Esophagus (tissue), 2 donors: ENCODE measurements around the gene SYCP2L. TPM values are rescaled to one million over a fixed set of nuclear protein-coding genes. Genes with fewer than 3 reads are reported as not detected.
"Not testable (repeated sequence)": the region's sequence is repeated elsewhere in the genome, so short reads cannot be mapped to it uniquely, and the experiment has no call there.

Experiments
- H3K27ac ChIP-seq, 2 donors: one replicate each; pipeline ENCODE4 v1.5.1; 2013; ENCODE audit warnings: low read depth in 2 of 2, mild to moderate bottlenecking in 2 of 2, inconsistent platforms in 1 of 2, low read length in 1 of 2, moderate library complexity in 1 of 2
- H3K27me3 ChIP-seq, 2 donors: one replicate each; pipeline ENCODE4 v1.6.1; 2013; ENCODE audit warnings: low read length in 2 of 2, control low read depth in 1 of 2, mild to moderate bottlenecking in 1 of 2; ENCODE audit not compliant: insufficient read depth in 2 of 2, control insufficient read depth in 1 of 2
- H3K36me3 ChIP-seq, 2 donors: one replicate each; pipeline ENCODE4 v1.6.1; 2013; ENCODE audit warnings: low read length in 1 of 2; ENCODE audit not compliant: control insufficient read depth in 2 of 2, insufficient read depth in 2 of 2
- H3K4me1 ChIP-seq, 2 donors: one replicate each; pipeline ENCODE4 v1.6.1; 2013; ENCODE audit warnings: low read length in 1 of 2; ENCODE audit not compliant: control insufficient read depth in 2 of 2, insufficient read depth in 2 of 2
- H3K4me3 ChIP-seq, 2 donors: one replicate each; pipeline ENCODE4 v1.5.1; 2013; ENCODE audit warnings: low read length in 2 of 2, mild to moderate bottlenecking in 2 of 2, low read depth in 1 of 2, moderate library complexity in 1 of 2
- H3K9me3 ChIP-seq, 2 donors: one replicate each; pipeline ENCODE4 v1.6.1; 2013; ENCODE audit warnings: mild to moderate bottlenecking in 2 of 2, low read depth in 1 of 2, low read length in 1 of 2, moderate library complexity in 1 of 2; ENCODE audit not compliant: control insufficient read depth in 2 of 2, insufficient read depth in 1 of 2
- WGBS, 2 donors: extraction: QIAGEN DNeasy Blood & Tissue Kit; methylation state at CpG; one replicate each; pipeline ENCODE4 v1.1.7; 2013; 5-methylcytosine and 5-hydroxymethylcytosine counted together
- polyA plus RNA-seq, 2 donors: library from polyadenylated mRNA; stranded (reverse); fragments of 200-250 nt; gene quantifications; one replicate each; pipeline ENCODE4 v1.2.3, GENCODE V29; 2013
- donor health status: healthy with polysubstance abuse.
- donor health status: Bipolar disorder and iron deficiency.

Gene SYCP2L
- polyA plus RNA-seq, 2 donors, result 0.13 to 0.63 TPM

- not testable (repeated sequence) for H3K9me3 ChIP-seq, H3K4me1 ChIP-seq
- 68 to 82% methylated on average over 2 of the region's 2 CpGs for WGBS, 2 donors
Observed at GRCh38 chr6:10984959-10985358, 98.1 kb downstream of the SYCP2L start.

GRCh38 chr6:10989587-10989986 lies 102.7 kb downstream of the SYCP2L start:
- H3K9me3 ChIP-seq, result no peaks in the 10 kb centered on the region
- H3K4me1 ChIP-seq, result no peaks in the 10 kb centered on the region
- WGBS, 2 donors, result 92 to 95% methylated on average over 15 of the region's 15 CpGs
- no peak overlapping the region for H3K4me3 ChIP-seq
- H3K27ac ChIP-seq, result no peak overlapping the region
- no peaks in the 10 kb centered on the region for H3K36me3 ChIP-seq
- no peaks in the 10 kb centered on the region for H3K27me3 ChIP-seq

More at GRCh38 chr6:10984959-10985358, 98.1 kb downstream of the SYCP2L start:
- not testable (repeated sequence) for H3K27me3 ChIP-seq, H3K4me3 ChIP-seq, H3K27ac ChIP-seq, H3K36me3 ChIP-seq

- Histone ChIP-seq H3K4me3 (no peak overlapping the region), H3K9me3 (no peaks in the 10 kb centered on the region), H3K36me3 (no peaks in the 10 kb centered on the region), H3K4me1 (no peaks in the 10 kb centered on the region), H3K27ac (no peak overlapping the region), H3K27me3 (no peaks in the 10 kb centered on the region)
- WGBS, 2 donors, result 56 to 63% methylated on average over 2 of the region's 2 CpGs
Observed at GRCh38 chr6:10991115-10991514, 104.3 kb downstream of the SYCP2L start.

- WGBS, 2 donors, result 91 to 96% methylated on average over 8 of the region's 8 CpGs
- no peaks in the 10 kb centered on the region for H3K27me3 ChIP-seq
- no peak overlapping the region for H3K4me3 ChIP-seq
- H3K4me1 ChIP-seq, result no peaks in the 10 kb centered on the region
- H3K36me3 ChIP-seq, result no peaks in the 10 kb centered on the region
- H3K9me3 ChIP-seq, result no peaks in the 10 kb centered on the region
- H3K27ac ChIP-seq, result no peak overlapping the region
Observed at GRCh38 chr6:10993896-10994295, 107.0 kb downstream of the SYCP2L start.

GRCh38 chr6:10995114-10995707 lies 108.4 kb downstream of the SYCP2L start:
- no peaks in the 10 kb centered on the region for H3K27me3 ChIP-seq
- no peaks in the 10 kb centered on the region for H3K4me1 ChIP-seq
- WGBS, 2 donors, result 74 to 75% methylated on average over 4 of the region's 4 CpGs
- no peak overlapping the region for H3K27ac ChIP-seq
- H3K4me3 ChIP-seq, result no peak overlapping the region
- no peaks in the 10 kb centered on the region for H3K9me3 ChIP-seq
- H3K36me3 ChIP-seq, result no peaks in the 10 kb centered on the region

GRCh38 chr6:10999994-11000393 lies 113.1 kb downstream of the SYCP2L start:
- no peaks in the 10 kb centered on the region for H3K27me3 ChIP-seq
- 35 to 44% methylated on average over 2 of the region's 2 CpGs for WGBS, 2 donors
- no peak overlapping the region for H3K4me3 ChIP-seq
- no peaks in the 10 kb centered on the region for H3K36me3 ChIP-seq
- H3K4me1 ChIP-seq, result no peaks in the 10 kb centered on the region
- no peak overlapping the region for H3K27ac ChIP-seq
- no peaks in the 10 kb centered on the region for H3K9me3 ChIP-seq

- 62 to 78% methylated on average over 2 of the region's 2 CpGs for WGBS, 2 donors
- Histone ChIP-seq H3K4me1 (no peaks in the 10 kb centered on the region), H3K27ac (no peak overlapping the region), H3K9me3 (no peaks in the 10 kb centered on the region), H3K36me3 (no peaks in the 10 kb centered on the region), H3K4me3 (no peak overlapping the region), H3K27me3 (no peaks in the 10 kb centered on the region)
Observed at GRCh38 chr6:11002176-11002575, 115.3 kb downstream of the SYCP2L start.

- H3K4me3 ChIP-seq, H3K36me3 ChIP-seq, H3K27me3 ChIP-seq, H3K27ac ChIP-seq, H3K4me1 ChIP-seq, H3K9me3 ChIP-seq: not testable (repeated sequence)
- WGBS, 2 donors, result 88 to 90% methylated on average over 5 of the region's 5 CpGs
Observed at GRCh38 chr6:11003297-11003696, 116.4 kb downstream of the SYCP2L start.

GRCh38 chr6:11006061-11006460 lies 119.2 kb downstream of the SYCP2L start:
- H3K4me3 ChIP-seq, result no peak overlapping the region
- H3K36me3 ChIP-seq, result no peaks in the 10 kb centered on the region
- no peaks in the 10 kb centered on the region for H3K27me3 ChIP-seq
- H3K27ac ChIP-seq, result no peak overlapping the region
- H3K4me1 ChIP-seq, result no peaks in the 10 kb centered on the region
- no peaks in the 10 kb centered on the region for H3K9me3 ChIP-seq
- WGBS, 2 donors, result 67 to 76% methylated on average over 4 of the region's 4 CpGs

GRCh38 chr6:11007715-11008608 lies 121.1 kb downstream of the SYCP2L start:
- no peaks in the 10 kb centered on the region for H3K27me3 ChIP-seq
- WGBS, 2 donors, result 65 to 67% methylated on average over 10 of the region's 10 CpGs
- H3K36me3 ChIP-seq, result no peaks in the 10 kb centered on the region
- H3K27ac ChIP-seq, result no peak overlapping the region
- H3K9me3 ChIP-seq, result no peaks in the 10 kb centered on the region
- no peaks in the 10 kb centered on the region for H3K4me1 ChIP-seq
- no peak overlapping the region for H3K4me3 ChIP-seq
